ENCODE measurements around the gene STK38L.

STK38L gene

DNA sequence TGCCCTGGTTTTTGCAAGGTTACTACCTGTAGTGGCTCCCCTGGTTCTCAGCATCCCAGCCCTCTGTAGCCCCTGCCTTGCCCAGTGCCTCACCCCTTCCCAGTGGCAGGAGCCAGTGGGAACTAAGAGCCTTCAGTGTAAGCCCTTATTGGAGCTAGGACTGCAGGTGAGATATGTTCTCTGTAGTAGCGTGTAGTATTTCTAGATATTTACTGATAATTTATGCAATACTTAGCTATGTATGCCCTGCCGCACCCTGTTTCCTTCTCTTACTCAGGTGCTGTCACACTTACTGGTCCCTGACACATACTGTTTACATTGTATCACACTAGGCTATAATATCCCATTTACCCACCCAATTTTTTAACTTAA is 92.2 kb downstream of the STK38L start:
- in situ Hi-C loops (cut with MboI; ENCODE audit: low pct_unique_long_range_greater_than_20kb, low sequenced_read_pairs, unreplicated experiment) = no loop called here
- DNase-seq (ENCODE audit: low spot score) = no peak
- TF ChIP-seq, protein P1, sequence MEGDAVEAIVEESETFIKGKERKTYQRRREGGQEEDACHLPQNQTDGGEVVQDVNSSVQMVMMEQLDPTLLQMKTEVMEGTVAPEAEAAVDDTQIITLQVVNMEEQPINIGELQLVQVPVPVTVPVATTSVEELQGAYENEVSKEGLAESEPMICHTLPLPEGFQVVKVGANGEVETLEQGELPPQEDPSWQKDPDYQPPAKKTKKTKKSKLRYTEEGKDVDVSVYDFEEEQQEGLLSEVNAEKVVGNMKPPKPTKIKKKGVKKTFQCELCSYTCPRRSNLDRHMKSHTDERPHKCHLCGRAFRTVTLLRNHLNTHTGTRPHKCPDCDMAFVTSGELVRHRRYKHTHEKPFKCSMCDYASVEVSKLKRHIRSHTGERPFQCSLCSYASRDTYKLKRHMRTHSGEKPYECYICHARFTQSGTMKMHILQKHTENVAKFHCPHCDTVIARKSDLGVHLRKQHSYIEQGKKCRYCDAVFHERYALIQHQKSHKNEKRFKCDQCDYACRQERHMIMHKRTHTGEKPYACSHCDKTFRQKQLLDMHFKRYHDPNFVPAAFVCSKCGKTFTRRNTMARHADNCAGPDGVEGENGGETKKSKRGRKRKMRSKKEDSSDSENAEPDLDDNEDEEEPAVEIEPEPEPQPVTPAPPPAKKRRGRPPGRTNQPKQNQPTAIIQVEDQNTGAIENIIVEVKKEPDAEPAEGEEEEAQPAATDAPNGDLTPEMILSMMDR (IDR thresholded peaks at IDR 0.05; ENCODE audit: extremely low read depth, insufficient read depth, missing control alignments) = no peak

DNA sequence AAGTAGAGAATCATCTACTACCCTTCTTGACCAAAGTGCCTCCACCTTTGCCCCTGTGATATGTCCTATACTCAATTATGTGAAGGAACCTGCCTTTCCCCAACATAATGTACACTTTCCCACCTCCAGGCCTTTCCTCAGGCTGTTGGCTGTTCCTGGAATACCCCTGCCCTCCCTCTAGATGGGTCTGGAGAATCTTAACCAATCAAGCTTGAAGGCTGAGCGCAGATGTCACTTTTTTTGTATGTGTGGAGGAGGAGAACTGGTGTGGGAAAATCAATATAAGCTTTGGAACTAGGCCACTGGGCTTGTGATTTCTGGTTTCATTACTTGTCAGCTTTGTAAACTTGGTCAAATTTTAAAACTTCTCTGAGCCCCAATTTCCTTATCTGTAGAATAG is 93.3 kb downstream of the STK38L start:
- TF ChIP-seq, protein P1 (IDR thresholded peaks at IDR 0.05; ENCODE audit: extremely low read depth, insufficient read depth, missing control alignments) = no peak
- in situ Hi-C loops (cut with MboI; ENCODE audit: low pct_unique_long_range_greater_than_20kb, low sequenced_read_pairs, unreplicated experiment) = no loop called here
- no peak for DNase-seq (ENCODE audit: low spot score)

DNA sequence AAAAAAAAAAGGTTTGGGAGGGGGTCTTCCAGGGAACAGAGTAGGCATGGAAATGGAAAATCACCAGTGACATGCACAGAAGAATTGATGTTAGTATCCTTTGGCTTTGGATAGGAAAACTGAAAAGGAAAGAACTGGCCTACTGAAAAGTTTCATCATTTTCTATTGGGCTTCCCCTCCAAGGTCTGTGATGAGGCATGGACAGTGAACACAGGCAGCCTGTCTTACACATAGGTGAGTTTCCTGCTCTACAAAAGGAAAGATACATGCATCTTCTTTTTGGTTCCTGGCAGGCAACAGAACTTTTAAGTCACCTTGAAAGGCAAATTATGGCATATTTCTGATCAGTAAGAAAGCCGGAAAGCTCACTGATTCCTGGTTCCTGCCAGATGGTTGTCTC is 94.4 kb downstream of the STK38L start:
- TF ChIP-seq, protein P1 (IDR thresholded peaks at IDR 0.05; ENCODE audit: extremely low read depth, insufficient read depth, missing control alignments) = no peak
- in situ Hi-C loops (cut with MboI; ENCODE audit: low pct_unique_long_range_greater_than_20kb, low sequenced_read_pairs, unreplicated experiment) = no loop called here
- no peak for DNase-seq (ENCODE audit: low spot score)

DNA sequence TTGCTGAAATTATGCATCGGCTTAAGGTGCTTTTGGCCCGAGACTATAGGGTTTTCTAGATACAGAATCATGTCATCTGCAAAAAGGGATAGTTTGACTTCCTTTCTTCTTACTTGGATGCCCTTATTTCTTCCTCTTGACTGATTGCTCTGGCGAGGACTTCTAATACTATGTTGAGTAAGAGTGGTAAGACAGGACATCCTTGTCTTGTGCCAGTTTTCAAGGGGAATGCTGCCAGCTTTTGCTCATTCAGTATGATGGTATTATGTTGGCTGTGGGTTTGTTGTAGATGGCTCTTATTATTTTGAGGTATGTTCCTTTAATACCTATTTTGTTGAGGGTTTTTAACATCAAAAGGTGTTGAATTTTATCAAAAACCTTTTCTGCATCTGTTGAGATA is 96.9 kb downstream of the STK38L start:
- TF ChIP-seq, protein P1 (IDR thresholded peaks at IDR 0.05; ENCODE audit: extremely low read depth, insufficient read depth, missing control alignments) = no peak
- no peak for DNase-seq (ENCODE audit: low spot score)
- in situ Hi-C loops (cut with MboI; ENCODE audit: low pct_unique_long_range_greater_than_20kb, low sequenced_read_pairs, unreplicated experiment) = no loop called here

DNA sequence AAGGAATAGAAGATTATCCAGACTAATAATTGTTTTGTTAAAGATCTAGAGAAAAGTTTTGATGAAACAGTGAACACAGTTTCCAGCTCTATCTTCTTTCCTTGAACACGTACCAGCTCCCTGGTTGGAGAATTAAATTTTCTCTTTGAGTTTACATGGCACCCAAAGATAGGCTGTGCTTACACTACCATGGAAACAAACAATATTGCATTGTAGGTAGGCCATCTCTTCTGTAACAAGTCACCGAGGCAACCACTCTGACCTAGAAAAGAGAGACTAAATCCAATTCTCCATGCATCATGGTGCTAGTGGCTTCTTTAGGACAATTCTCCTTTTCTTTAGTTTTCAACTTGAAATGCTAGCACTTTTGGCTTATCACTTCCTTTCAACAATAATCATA is 98.5 kb downstream of the STK38L start:
- TF ChIP-seq, protein P1 (IDR thresholded peaks at IDR 0.05; ENCODE audit: extremely low read depth, insufficient read depth, missing control alignments) = no peak
- in situ Hi-C loops (cut with MboI; ENCODE audit: low pct_unique_long_range_greater_than_20kb, low sequenced_read_pairs, unreplicated experiment) = no loop called here
- DNase-seq (ENCODE audit: low spot score) = no peak

DNA sequence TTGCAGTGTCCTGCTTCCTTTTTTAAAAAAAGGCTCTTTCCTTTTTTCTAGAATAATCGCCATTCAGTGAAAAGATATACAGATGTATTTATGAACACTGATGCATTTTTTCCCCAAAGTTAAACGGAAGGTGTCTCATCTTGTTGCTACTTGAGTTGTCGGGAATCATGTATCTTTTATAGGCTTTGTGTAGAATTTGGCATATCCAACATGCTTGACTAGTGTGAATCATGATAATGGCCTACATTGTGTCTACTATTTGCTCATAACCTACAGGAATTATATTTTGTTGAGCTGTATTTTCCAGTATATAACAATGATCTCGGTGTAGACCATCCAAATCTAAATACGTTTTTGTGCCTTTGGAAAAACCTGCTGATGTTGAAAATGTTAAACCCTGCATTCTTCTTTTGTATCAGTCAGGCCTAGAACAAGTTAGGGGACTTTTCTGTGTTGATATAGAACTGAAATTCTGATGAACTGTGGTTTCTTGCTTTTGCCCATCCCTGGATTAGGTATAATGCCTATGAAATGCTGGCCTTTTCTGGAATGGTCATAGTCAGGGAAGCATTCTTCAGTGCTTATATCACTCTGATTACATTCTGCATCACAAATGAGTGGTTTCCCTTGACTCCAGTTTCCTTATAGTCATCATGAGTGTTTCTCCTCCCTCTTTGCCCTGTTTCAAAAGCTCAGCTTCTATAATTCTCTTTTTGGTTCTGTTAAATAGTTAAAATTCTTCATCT is 99.3 kb downstream of the STK38L start:
- DNase-seq (ENCODE audit: low spot score) = no peak
- TF ChIP-seq, protein P1 (IDR thresholded peaks at IDR 0.05; ENCODE audit: extremely low read depth, insufficient read depth, missing control alignments) = no peak
- in situ Hi-C loops (cut with MboI; ENCODE audit: low pct_unique_long_range_greater_than_20kb, low sequenced_read_pairs, unreplicated experiment) = no loop called here

Measured in GM13977 (cell line).